SKM-1 (cell line): Measurements from ENCODE around the gene CDC6.

Source experiments
- DNase-seq: peaks from one replicate; lab custom pipeline; 2025; ENCODE audit not compliant: unreplicated experiment; lab: John Stamatoyannopoulos, UW

The CDC6 gene, protein sequence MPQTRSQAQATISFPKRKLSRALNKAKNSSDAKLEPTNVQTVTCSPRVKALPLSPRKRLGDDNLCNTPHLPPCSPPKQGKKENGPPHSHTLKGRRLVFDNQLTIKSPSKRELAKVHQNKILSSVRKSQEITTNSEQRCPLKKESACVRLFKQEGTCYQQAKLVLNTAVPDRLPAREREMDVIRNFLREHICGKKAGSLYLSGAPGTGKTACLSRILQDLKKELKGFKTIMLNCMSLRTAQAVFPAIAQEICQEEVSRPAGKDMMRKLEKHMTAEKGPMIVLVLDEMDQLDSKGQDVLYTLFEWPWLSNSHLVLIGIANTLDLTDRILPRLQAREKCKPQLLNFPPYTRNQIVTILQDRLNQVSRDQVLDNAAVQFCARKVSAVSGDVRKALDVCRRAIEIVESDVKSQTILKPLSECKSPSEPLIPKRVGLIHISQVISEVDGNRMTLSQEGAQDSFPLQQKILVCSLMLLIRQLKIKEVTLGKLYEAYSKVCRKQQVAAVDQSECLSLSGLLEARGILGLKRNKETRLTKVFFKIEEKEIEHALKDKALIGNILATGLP

DNA sequence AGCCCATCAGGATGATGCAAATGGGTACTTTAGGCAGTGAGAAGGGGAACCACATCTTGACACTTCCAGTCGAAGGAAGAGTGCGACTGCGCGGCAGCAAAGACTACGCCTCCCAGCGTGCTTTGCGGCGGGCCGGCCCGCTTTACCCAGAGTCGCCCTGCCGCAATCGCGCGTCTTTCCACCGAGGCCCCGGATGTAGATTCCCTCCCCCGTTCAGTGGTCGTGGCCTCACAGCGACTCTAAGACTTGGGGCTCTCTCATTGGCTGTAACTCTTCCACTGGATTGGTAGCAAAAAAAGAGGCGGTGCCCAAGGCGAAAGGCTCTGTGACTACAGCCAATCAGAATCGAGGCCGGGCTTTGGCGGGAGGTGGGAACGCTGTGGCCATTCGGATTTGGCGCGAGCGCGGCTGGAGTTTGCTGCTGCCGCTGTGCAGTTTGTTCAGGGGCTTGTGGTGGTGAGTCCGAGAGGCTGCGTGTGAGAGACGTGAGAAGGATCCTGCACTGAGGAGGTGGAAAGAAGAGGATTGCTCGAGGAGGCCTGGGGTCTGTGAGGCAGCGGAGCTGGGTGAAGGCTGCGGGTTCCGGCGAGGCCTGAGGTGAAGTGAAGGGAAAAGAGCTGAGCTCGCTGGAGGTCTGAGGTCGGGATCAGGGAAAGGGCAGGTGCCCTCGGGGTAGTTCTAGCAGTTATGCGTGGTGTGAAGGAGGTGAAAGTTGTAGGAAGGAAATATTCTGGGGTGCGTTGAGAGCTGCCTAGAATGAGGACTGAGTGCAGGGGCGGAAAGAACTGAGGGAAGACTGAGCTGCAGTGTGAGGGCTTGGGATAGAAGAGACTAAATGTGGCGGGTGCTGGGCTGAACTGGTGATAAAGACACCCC, at the start of gene CDC6:
Gene CDC6, plus strand, starts transcription at position 386 of the 876 bp plus-strand sequence. CDS start 1,542 bp downstream, outside the sequence.
- peak; percentile 98 for DNase-seq

DNA sequence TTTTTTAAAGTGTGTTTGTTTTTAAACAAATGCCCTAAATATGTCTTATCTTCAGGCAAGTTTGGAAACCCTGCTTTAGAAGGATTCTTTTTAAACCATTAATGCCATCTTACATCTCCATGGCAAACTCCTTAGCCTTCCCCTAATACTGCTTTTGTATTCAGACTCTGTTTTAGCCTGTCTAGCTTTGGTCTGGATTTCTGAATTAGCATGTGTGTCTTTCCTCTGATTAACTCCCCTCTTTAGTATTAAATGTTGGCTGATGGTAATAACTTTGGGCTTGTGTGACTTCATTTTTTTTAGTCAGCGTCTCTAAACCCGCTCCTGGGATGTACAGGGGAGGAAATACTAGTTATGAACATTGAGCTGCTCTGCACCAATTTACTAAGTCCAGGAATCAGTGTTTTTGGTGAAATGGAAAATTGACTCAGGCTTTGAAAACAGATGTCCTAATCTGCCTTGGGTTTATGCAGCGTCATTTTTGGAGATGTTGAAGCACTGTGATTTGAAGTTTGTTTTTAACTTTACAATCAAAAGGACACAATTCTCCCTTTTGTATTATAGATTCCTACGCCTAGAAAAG, 46.3 kb upstream of the CDC6 start:
- DNase-seq = no peak

DNA sequence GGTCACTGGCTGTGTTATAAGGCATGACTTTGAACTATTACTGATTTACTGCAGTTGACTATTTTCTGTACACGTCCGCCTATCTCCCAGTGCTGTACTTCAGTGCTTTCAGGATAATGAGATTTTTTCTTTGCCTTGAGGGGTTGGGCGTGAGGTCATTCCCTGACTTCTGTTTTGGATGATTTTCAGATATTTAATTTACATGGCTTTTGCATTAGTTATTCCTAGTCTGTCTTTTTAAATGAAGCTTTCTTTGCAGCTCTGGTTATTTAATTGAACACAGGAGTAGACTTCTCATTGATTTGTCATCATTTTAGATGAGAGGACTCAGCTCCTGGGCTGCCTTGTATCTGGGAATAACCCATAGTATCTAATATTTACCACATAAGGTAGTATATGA, 44.9 kb upstream of the CDC6 start:
- no peak for DNase-seq

DNA sequence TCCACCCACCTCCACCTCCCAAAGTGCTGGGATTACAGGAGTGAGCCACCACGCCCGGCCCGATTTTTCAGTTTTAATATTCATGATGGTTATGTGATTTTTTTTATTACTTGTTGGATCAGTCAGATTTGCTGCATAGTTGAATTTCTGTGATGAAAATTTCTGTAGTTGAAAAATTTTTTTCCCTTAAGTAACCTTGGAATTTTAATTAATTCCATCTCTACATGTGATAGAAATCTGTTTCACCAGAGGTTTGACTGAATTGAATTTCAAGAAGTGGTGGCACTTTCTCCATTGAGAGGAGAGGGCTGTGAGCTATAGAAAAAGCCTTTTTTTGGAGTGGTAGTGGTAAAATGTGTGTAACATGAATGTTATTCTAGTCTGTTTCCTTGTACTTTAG, 43.9 kb upstream of the CDC6 start:
- no peak for DNase-seq

DNA sequence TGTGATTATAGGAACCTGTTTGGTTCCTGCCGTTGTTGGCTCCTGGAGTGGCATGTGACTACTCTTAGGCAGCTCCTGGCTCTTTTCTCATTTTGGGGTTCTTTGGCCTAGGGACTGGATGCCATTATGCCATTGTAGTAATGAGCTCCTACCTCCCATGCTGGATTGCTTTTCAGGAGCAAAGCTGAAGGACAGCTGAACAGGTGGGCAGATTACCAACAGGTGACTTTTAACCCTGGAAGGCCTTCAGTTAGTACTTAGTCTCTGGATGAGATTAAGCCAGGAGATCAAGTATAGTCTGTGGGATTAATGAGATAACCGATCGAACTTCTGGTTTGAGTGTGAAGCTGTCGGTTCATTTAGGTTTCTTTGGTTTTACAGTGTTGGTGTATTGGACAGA, 43.4 kb upstream of the CDC6 start:
- no peak for DNase-seq

DNA sequence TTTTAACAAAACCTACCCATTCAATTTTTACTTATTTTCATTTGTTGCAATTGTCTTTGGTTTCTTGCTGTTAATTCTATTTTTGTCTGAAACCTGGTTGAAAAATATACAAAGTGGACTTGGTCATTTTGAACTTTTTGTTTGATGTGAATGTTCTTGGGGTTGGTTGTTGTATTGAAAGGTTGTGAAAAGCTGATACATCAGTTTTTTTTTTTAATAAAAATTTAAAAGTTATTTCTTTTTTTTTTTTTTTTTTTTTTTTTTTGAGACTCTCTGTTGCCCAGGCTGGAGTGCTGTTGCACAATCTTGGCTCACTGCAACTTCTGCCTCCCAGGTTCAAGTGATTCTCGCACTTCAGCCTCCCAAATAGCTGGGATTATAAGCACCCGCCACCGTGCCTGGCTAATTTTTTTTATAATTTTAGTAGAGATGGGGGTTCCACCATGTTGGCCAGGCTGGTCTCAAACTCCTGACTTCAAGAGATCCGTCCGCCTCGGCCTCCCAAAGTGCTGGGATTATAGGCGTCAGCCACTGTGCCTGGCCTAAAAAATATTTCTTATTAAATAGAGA, 39.7 kb upstream of the CDC6 start:
- DNase-seq = no peak

DNA sequence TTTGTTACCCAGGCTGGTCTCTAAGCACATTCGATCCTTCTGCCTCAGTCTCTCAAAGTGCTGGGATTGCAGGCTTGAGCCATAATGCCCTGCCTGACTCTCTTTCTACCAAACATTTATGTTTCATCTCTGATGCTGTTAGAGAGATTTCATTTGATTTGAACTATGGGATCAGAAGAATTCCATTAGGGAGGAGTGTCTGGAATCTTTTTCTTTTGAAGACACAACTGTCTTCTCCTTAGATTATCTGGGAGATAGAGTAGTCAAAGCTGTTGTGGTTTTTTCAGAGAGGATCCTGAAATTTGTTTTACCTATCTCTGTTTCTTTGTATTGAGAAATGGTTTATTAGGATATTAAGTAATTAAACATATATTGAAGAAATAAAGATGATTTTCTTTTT, 39.2 kb upstream of the CDC6 start:
- DNase-seq = no peak

DNA sequence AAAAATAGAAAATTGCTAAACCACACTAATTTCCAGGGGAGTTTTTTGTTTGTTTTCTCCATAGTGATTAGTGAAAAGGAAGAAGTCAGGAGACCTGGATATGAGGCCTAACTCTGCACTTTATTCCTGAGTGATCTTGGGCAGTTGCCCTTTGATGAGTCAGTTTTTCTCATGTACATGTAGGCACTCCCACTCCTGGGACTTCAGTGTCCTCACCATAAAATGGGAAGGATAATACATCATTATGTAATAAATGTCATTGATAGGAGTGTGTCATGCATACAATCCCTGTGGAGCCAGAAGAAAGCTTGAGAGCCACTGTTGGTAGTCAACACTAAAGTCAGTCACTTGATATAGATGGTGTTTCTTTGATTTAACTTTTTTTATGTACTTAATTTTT, 36.1 kb upstream of the CDC6 start:
- no peak for DNase-seq

DNA sequence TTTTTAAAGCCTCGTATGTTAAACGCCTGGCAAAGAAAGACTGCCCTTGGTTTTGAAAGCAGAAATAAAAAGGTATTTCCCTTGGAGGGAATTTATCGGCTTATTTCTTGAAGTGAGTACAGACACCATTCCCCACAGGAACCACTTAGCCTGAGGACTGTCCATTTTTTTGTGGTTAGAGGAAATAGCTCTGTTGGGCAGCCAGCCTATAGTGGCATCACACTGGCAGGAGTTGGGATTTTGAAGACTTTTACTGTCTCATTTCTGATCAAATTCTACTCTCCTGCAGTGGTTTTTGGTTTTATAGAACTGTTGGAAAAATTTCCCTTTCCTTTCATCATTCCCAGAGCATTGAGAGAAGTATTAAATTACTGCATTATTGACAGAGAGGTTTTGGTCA, 34.1 kb upstream of the CDC6 start:
- DNase-seq = no peak

DNA sequence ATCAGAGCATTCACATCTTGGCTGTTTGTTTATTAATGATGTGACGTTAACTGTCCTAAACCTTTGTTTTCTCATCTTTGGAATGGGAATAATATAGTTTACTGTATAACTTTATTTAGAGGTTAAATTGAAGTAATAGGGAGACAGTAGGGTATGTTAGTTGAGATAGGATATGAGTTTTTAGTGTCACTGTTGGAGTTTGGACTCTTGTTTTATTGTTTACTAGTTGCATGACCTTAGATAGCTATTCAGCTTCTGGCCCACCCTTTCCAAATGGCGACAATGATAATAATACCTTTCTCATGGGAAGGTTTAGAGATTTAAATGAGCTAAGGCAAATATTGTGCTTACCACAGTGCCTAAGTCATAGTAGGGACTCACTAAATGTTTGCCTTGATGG, 28.2 kb upstream of the CDC6 start:
- DNase-seq = no peak

DNA sequence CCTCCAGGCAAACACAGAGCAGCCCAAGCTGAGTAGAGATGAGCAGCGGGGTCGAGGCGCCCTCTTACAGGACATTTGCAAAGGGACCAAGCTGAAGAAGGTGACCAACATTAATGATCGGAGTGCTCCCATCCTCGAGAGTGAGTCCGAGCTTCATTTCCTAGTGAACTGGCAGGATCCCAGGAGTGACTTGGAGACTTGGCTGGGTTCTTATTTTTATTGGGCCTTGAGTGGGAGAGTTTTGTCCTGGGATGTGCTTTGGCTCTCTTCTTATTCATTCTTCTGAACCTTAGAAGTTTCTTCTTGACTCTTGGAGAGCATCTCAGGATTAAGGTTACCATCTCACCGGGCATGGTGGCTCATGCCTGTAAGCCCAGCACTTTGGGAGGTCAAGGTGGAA, 27.2 kb upstream of the CDC6 start:
- DNase-seq = no peak

DNA sequence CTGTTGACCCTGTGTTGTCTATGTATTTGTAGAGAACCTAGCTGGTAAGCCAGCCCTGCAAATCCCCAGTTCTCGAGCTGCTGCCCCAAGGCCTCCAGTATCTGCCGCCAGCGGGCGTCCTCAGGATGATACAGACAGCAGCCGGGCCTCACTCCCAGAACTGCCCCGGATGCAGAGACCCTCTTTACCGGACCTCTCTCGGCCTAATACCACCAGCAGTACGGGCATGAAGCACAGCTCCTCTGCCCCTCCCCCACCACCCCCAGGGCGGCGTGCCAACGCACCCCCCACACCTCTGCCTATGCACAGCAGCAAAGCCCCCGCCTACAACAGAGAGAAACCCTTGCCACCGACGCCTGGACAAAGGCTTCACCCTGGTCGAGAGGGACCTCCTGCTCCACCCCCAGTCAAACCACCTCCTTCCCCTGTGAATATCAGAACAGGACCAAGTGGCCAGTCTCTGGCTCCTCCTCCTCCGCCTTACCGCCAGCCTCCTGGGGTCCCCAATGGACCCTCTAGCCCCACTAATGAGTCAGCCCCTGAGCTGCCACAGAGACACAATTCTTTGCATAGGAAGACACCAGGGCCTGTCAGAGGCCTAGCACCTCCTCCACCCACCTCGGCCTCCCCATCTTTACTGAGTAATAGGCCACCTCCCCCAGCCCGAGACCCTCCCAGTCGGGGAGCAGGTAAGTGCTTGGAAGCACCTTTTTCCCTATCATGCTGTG, 23.1 kb upstream of the CDC6 start:
- no peak for DNase-seq

DNA sequence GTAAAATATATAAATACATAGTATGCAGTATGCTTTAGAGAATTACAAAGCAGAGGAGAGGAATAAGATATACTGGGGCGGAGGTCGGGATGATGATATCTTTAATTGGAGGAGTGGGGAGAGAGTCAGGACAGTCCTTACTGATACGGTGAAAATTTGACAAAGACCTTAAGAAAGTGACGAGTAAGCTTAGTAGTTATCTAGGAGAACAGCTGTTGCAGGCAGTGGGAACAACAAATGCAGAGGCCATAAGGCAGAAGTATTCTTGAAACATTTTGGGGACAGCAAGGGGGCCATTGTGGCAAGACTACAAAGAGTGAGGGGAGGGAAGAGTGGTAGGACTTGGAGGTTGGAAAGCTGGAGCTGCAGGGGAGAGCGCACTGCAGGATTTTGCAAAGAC, 22.3 kb upstream of the CDC6 start:
- DNase-seq = no peak

DNA sequence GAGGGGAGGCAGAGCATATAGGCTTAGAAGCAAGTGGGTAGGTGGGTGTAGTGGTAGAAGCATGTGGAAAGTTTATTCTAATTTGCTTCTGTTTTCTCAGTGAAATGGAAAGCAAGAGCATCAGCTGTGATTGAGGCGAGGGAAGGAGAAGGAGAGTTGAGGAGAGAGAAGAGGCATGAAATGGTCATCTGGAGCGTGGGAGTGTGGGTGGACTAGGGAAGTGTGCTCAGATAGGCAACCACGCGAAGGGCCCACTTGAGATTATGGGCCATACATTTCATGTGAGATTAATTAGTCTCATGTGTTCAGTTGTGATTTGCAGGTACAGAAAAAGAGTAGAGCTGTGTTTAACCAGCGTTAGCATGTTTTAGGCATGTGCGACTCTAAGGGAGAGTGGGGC, 20.8 kb upstream of the CDC6 start:
- DNase-seq = no peak

DNA sequence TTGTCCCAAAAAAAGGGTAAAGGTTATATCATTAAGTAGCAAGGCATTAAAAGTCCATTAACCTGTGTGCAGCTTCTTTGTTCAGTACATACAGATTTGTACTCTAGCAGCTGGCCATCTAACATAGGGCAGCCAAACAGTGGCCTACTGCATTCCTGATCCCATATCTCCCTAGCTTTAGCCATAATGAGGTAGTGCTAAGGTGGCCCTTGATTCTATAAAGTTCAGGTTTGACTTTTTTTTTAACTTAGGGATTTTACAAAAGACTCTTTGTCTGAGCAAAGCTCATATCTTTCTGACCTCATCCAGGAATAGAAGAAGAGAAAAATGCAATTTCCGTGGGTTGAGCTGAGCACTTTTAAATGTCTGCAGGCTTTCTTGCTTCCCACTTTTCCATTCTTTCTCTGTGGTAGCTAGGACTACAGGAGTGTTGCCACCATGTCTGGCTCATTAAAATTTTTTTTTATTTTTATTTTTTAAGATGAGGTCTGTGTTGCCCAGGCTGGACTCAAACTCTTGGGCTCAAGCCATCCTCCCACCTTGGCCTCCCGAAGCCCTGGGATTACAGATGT, 19.5 kb upstream of the CDC6 start:
- no peak for DNase-seq

DNA sequence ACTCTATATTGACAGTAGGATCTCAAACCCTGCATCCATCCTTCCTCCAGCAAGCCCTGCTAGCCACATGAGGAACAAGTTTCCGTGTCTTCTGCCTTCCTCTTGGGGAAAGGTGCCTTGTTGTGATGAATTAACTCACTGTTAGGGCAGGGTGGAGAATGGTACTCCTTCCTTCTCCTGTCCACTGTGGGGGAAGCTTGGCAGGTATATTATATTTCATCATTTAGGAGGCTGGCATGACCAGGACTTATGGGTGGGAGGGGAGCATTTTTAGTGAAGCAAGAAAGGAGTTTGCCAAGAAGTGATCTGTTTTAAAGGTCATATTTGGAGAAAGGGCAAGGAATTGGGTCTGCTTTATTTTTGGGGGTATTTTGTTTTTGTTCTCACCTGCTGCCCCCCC, 9.3 kb upstream of the CDC6 start:
- no peak for DNase-seq

DNA sequence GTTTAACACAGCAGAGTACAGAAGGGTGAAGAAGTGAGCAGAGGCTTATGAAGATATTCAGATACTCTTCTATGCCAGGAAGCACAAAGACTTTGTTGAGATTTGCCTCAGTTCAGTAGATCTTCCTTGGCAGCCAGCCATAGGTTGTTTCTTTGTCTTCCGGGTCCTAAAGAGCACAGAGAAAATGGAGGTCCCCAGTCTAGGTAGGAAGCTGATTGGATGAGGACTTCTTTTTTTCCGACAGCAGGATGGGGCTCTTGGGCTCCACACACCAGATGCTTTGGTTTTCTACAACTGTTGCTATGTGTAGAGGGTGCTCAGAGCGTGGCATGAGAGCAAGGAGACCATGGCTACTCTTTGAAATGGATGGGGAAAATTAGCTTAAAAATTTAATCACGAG, 8.3 kb upstream of the CDC6 start:
- DNase-seq = no peak

DNA sequence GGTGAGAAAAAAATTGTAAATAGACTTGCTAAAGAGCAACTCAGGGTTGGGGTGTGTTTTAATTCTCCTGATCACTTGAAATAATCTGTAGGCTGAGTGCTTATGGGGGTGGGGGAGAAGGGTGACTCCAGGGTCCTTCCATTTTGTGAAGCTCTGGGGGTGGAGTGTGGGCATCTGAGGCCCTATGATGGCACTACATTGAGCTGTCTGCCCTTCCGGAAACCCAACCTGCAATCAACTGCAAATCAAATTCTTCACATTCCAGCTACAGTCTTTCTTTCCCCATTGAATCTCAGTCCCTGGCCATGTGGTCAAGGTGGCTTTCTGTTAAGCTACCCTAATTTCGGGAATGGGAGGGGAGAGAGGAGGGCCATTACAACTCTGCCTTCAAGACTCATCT, 6.0 kb upstream of the CDC6 start:
- DNase-seq = no peak

DNA sequence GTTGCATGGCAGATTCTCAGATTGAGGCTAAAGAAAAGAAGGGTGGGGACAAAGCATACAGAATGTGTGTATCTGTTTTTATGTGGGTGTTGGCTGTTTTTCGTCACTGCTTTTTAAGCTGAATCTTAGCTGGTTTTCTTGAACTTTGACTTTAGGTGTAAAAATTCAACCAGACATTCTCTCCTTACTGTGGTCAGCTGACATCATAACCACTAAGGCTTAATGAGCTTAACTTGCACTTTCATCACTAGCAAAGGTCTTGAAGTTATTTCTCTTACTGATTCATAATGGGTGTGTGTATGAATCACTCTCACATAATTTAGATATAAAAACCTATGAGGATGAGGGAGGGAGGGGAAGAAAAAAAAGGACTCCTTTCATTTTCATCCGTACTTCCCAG, 4.0 kb upstream of the CDC6 start:
- DNase-seq = no peak

DNA sequence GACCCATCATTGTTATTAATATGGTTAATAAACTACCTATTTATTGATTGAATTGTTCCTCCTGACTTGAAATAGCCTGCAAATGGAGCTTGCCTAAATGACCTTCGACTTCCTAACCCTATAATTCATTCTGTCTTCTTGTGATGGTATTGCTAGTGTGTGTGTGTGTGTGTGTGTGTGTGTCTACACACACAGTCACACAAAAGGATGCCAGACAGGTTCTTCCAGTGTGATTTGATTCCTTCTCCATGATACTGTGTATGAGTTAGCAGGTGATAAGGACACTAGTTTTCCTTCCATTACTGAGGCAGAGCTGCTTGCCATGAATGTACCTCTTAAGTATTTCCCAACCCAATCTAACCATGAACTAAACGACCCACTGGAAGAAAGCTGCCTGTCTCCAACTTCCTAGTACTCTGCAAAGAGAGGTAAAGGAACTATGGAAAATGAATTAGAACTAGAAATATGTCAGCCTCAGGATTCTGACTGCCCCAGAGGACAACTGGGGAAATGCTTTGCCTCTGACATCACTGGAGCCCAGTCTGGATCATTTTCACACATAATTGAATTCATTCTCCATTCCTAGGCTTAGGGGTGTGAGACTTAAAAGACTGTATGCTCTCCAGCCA, 3.5 kb upstream of the CDC6 start:
- DNase-seq = no peak
